GM19193 (cell line): ENCODE data around the gene WT1.

ENCODE experiments used
- POLR2A ChIP-seq: IDR thresholded peaks from 4 replicates; pipeline ENCODE4 v1.6.1; 2011; ENCODE audit not compliant: insufficient read depth, insufficient read length; ENCODE audit errors: extremely low read depth

WT1 gene

DNA sequence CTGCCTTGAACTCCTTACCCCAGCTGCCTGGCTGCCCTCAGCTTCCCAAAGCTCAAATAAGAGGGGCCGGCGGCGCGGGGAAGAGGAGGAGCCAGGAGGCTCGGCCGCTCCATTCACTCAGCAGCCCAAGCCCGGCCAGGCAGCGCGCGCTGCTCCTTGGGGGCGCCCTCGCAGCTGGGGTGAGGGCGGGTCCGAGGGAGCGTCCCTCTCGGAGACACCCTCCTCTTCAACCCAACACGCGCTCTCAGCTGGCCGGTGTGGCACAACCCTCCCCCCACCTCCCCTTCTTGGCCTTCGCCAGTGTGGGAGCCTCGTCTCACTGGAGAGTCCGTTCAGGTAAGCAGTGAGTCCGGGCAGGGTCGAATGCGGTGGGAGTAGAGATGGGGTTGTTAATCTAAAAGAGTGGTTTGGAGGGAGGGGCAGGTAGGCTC is at the start of gene WT1:
Gene WT1, minus strand, starts transcription at position 29 of the 431 bp plus-strand sequence.
- TF ChIP-seq POLR2A, result no peak

DNA sequence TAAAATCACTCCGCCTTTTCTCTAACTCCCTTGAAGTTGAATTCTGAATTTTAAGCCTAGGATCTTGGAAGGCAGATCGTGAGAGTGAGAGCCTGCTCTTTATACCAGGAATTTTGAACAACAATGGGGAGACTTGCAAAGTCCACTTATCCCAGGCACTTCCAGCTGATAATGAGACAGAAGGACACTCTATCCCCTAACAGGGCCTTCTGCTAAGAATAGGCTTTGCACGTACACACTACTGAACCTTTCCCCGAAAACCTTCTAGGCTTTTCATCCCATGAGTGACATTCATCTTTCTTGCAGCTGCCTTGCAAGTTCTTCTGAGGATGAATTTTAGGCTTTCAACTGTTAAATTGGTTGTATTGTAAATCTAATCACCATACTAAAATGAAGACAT is 44.0 kb upstream of the WT1 start:
- no peak for TF ChIP-seq POLR2A

DNA sequence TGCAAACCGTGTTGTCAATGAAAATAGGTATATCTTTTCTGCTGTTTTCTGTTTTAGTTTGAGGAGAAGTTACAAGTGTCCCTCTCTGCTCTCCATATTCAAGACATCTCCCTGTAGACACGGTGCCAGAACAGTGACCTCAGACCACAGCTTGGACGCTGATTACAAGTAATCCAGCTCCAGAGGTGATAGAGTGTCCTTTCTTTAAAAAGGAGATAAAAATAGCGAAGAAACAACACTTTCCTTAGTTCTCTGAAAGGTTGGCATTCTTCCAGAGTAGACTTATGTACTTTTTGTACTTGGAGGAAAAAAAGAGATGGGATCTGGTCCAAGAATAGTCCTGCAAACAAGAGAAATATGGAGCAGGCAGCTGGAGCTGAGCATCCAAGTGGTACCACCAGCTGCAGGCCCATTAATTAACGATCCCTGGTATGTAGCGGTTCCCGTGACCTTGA is 43.0 kb upstream of the WT1 start:
- TF ChIP-seq POLR2A, result no peak

DNA sequence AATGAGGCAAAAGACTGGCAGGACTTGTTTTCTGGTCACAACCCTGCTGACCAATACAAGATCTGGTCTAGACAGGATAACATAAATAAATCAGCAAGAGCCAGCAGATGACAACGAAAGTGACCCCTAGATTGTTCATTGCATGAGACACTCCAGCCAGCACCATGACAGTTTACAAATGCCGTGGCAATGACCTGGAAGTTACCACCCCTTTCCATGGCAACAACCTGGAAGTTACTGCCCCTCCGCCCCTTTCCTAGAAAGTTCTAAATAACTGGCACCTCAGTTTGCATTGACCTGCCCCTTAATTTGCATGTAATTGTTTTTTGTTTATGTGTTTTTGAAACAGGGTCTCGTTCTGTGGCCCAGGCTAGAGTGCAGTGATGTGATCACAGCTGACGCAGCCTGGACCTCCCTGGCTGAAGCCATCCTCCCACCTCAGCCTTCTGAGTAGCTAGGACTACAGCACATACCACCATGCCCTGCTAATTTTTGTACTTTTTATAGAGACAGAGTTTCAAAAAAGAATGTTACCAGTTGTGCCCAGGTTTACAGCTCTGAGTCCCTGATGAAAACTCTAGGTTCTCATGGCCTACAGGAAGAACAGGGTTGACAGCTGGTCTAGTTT is 38.1 kb upstream of the WT1 start:
- no peak for TF ChIP-seq POLR2A

DNA sequence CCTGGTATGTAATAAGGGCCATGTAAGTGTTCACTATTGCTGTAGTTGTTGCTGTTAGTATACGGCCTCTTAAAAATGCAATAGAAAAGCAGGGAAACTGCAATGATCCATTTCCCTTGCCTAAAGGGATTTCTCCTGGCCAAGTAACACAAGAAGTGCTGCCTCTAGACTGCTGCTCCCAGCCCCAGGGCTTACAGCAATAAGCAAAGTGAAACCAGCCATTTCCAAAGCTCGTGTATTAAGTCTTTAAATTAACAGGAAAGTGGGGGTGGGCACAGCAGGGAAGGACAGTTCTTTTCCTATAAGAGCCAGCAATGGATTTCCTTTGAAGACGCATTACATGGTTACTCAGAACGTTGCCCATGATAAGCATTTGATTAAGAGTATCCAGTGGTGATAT is 36.9 kb upstream of the WT1 start:
- no peak for TF ChIP-seq POLR2A

DNA sequence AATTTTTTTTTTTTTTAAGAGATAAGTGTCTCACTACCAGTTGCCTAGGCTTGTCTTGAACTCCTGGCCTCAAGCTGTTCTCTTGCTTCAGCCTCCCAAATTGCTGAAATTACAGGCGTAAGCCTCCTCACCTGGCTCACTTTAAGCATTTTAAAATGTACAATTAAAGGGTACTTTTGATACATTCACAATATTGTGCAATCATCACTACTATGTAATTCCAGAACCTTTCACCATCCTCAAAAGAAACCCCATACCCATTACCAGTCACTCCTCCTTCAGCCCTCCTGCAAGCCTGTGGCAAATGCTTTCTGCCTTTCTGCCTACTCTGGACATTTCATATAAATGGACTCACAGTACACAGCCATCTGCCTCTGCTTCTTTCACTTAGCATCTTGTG is 34.5 kb upstream of the WT1 start:
- no peak for TF ChIP-seq POLR2A

DNA sequence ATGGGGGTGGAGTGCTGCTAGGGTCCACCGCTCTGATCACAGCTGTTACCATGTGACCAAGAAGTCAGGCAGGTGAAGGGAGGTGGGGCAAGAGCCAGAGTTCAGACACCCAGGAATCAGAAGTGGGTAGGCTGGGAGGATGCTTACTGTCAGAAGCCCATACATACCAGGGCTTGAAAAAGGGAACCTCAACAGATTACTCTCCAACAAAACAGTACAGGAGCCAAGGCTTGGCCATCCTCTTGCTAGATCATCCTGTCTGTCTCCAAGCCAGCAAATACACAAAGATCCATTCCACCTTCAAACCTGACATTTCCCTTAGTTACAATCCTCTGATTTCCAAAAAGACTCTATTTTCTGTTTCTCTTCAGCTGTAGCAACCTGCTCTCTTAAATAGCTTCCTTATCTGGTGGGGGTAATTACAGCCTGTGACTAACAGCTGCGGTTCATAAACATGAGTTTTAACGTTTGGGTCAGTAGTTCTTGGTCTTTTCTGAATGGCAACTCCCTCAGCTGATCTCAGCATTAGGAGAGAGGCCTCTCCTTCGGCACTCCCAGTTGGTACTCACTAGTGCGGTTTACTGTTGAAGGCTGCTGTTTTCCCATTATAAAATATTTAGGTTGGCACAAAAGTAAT is 31.1 kb upstream of the WT1 start:
- TF ChIP-seq POLR2A, result no peak

DNA sequence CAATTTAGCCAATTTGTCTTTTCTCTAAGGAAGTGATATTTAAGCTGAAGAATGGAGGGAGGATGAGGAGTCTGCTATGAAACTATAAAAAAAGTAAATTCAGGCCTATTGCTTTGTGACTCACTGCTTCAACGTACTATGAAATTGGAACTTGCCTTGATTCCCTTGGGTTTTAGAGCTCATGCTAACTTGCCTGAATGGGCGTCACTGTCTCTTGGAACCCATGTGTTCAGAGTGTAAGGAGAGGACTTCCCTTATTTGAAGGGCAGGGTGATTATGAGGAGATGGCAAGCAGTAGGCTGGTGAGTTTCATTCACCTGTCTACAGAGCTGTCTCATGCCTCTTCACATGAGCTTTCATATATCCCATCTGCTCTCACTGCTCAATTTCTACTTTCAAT is 28.7 kb upstream of the WT1 start:
- no peak for TF ChIP-seq POLR2A

DNA sequence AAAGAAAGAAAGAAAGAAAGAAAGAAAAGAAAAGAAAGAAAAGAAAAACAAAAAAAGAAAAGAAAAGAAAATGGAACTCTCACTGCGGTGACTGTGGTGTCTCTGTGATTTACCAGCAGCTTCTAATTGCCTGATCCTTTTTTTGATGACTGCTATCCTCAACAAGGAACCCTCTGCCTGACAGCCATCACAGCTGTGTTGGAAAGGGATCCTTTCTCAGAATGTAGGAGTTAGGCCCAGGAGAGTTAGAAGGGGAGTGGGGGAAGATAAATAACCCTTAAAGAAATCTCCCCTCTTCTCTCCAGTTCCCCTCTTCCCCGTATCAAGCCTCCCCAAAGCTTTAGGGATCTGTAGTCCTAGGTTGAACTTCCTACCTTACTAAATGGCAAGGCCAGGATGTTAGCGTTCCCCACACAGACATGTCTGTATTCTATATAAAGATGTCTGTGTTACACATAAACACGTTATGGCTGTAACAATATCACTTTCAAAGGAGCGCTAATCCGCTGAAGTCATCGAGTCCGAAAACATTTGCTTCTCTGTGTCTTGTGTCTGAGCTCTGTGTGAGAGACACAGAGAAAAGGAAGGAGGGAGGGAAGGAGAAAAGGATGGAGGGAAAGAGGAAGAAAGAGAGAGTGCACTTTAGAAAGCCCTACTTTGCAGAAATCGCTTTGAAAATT is 26.8 kb upstream of the WT1 start:
- TF ChIP-seq POLR2A, result no peak

DNA sequence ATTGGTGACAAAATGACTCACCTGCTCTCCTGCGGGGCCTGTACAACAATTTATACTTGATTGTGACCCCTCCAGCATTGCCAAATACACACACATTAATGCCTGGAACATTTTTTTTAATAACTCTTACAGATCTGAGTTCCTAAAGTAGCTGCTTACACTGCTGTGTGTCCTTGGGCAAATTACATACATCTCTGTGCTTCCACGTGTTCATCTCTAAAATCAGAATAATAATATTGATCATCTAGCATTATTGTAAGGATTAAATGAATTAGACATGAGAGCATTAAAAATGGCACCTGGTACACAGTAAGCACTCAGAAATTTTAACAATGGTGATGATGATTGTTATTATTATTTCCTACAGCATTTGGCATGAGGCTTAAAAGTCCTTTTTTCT is 21.5 kb upstream of the WT1 start:
- TF ChIP-seq POLR2A, result no peak

DNA sequence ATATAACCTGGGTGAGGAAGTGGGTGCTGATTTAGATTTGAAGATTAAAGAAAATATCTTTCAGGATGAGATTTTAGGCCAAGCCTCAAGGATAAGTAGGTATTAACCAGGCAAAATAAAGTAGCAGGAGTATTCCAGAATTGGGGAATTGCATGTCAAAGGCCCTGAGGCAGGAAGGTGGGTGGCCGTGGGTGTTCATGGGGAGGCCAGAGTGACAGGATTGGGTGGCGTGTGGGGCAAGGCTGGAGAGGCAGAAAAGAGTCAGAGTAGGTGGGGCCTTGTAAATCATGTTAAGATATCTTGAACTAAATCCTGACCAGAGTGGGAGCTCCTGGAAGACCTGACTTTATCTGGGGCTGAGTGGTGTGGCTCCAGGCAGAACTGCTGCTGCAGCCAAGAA is 19.7 kb upstream of the WT1 start:
- TF ChIP-seq POLR2A, result no peak

DNA sequence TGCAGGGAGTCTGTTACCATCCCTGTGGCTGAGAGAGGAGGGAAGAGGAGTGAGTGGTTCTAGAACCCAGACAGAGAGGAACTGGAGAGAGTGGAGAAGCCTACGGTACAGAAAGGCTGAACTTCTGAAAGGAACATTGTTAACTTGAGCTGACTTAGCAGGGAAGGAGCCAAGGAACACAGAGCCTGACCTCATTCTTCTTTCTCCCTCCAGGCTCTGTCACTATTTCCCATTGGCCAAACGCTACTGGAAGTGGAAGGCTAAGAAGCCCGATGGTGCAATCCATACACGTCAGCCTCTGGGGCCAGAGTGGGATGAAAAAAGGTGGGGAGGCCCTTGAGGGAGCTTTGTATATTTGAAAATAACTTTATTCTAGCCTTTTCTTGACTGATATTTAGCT is 16.5 kb upstream of the WT1 start:
- TF ChIP-seq POLR2A, result no peak

DNA sequence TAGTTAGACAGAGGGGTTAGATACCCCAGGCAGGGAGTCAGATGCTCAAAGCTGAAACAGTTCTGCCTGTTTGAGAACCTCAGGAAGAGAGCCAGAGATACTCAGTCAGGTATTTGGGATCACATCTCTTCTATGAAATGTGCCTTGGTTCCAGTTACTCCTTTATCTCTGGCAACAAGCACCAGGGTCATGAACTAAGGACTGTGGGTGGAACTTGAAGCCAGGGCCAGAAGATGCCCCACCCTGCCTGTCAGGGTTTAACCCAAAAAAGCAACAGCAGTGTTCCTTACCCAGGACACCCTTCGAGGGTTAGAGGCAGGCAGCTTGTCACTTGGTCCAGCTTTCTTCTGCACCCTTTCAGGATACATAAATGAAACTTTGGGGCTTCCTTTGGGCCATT is 15.0 kb upstream of the WT1 start:
- no peak for TF ChIP-seq POLR2A

DNA sequence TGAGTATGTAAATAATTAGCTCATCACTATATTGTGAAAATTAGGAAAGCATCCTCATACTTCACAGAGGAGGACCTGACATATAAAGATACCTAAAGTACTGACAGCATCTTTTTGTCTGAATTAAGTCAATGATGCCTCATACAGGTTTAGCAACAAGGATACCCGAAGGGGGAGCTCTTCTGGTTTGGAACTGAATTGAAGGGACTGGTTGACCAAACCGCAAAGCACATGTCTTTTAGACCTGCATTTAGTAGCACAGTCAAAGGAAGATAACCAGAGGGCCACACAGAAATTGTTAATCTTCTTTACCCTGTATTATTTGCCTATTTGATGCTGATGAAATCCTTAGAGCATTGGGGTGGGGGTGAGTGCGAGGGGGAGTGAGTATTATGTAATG is 12.9 kb upstream of the WT1 start:
- TF ChIP-seq POLR2A, result no peak

DNA sequence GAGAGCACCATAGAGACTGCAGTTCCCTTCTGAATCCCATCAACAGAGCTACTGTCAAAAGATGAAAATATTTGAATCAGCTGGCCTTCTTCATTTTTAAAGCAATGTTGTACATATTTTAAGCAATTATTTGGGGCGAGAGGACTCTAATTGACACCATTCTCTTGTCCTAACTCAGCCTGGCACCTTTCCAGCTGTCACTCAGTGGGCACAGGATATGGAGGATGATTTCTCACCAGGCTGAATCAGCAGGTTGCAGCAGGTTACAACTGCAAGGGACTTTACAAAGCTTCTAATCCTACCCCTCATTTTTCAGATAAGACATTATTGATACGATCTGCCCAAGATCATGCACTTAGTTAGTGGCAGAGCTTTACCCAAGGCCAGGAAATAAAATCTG is 11.9 kb upstream of the WT1 start:
- TF ChIP-seq POLR2A, result no peak

DNA sequence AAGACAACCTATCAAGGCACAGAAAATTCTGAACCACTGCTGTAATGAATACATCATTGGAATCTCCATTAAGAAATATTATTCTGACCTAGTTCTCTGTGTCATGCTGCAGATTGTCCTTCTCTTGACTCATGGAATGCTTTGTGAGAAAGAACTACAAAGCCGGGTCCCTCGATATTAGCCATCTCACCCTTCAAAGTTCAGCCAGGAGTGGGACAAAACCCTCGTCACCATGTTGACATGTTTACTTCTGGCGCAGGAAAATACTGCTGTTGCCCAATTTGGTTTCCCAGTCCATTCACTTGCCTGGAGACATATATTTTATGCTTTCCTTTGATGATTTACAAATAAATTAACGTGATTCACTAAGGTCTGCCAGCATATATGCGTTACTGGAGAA is 10.9 kb upstream of the WT1 start:
- TF ChIP-seq POLR2A, result no peak
